Mucosa of rectum (tissue), 2 donors: ENCODE data around the gene EME1.
A peak's percentile ranks its signal among the peaks of the same experiment; 100 is the strongest.
"Not testable (repeated sequence)": the region's sequence is repeated elsewhere in the genome, so short reads cannot be mapped to it uniquely, and the experiment has no call there.

Source experiments
- H3K27ac ChIP-seq, 2 donors: one replicate each; pipeline ENCODE4 v1.7.0; 2013; ENCODE audit warnings: inconsistent platforms in 2 of 2, low read depth in 2 of 2, low read length in 2 of 2
- H3K27me3 ChIP-seq, 2 donors: one replicate each; pipeline ENCODE4 v1.7.0; 2013; ENCODE audit warnings: low read length in 2 of 2; ENCODE audit not compliant: control insufficient read depth in 2 of 2, insufficient read depth in 2 of 2
- H3K36me3 ChIP-seq, 2 donors: one replicate each; pipeline ENCODE4 v1.7.0; 2013; ENCODE audit warnings: low read length in 2 of 2; ENCODE audit not compliant: control insufficient read depth in 2 of 2, insufficient read depth in 2 of 2
- H3K4me1 ChIP-seq, 2 donors: one replicate each; pipeline ENCODE4 v1.7.0; 2013; ENCODE audit warnings: low read length in 2 of 2, mild to moderate bottlenecking in 1 of 2; ENCODE audit not compliant: control insufficient read depth in 2 of 2, insufficient read depth in 2 of 2
- H3K4me3 ChIP-seq, 2 donors: one replicate each; pipeline ENCODE4 v1.7.0; 2013; ENCODE audit warnings: low read length in 2 of 2
- H3K9ac ChIP-seq, 2 donors: one replicate each; pipeline ENCODE4 v1.7.0; 2013; ENCODE audit warnings: low read length in 2 of 2, low read depth in 1 of 2, mild to moderate bottlenecking in 1 of 2
- H3K9me3 ChIP-seq, 2 donors: one replicate each; pipeline ENCODE4 v1.7.0; 2013; ENCODE audit warnings: low read length in 2 of 2; ENCODE audit not compliant: control insufficient read depth in 2 of 2
- donor health status: healthy.
- donor health status: Normal muscosa, but diverticular disease.

Gene EME1

DNA sequence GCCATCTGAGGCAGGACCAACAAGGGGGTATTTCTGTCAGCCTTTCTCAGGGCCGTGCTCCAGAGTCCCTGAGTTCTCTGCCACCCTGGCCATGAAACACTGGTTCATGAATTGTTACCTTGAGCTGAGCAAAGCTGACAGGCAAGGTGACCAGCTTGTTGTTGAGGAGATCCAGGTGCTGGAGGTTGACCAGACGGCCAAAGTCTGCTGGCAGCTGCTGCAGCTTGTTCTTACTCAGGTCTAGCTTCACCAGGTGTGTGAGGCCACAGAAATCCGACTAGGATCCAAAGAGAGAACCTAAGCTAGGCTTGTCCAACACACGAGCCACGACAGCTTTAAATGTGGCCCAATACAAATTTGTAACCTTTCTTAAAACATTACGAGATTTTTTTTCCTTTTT, 19.6 kb downstream of the EME1 start:
- peaks cover 18 to 21% of the 10 kb centered on the region in 2 donors for H3K4me1 ChIP-seq
- H3K9ac ChIP-seq, result no peak overlapping the region
- H3K27me3 ChIP-seq, result no peaks in the 10 kb centered on the region
- H3K27ac ChIP-seq, result no peak overlapping the region
- no peaks in the 10 kb centered on the region for H3K9me3 ChIP-seq
- no peak overlapping the region for H3K4me3 ChIP-seq
- peaks cover 68 to 72% of the 10 kb centered on the region in 2 donors for H3K36me3 ChIP-seq

GRCh38 chr17:50393700-50394099, 20.7 kb downstream of the EME1 start:
- no peaks in the 10 kb centered on the region for H3K27me3 ChIP-seq
- peaks cover 18 to 23% of the 10 kb centered on the region in 2 donors for H3K4me1 ChIP-seq
- H3K9me3 ChIP-seq, result no peaks in the 10 kb centered on the region
- peaks cover 57 to 61% of the 10 kb centered on the region in 2 donors for H3K36me3 ChIP-seq
- no peak overlapping the region for H3K4me3 ChIP-seq
- H3K9ac ChIP-seq, result no peak overlapping the region
- no peak overlapping the region for H3K27ac ChIP-seq

- H3K9ac ChIP-seq, result no peak overlapping the region
Measured at GRCh38 chr17:50394711-50395110, 21.7 kb downstream of the EME1 start.

DNA sequence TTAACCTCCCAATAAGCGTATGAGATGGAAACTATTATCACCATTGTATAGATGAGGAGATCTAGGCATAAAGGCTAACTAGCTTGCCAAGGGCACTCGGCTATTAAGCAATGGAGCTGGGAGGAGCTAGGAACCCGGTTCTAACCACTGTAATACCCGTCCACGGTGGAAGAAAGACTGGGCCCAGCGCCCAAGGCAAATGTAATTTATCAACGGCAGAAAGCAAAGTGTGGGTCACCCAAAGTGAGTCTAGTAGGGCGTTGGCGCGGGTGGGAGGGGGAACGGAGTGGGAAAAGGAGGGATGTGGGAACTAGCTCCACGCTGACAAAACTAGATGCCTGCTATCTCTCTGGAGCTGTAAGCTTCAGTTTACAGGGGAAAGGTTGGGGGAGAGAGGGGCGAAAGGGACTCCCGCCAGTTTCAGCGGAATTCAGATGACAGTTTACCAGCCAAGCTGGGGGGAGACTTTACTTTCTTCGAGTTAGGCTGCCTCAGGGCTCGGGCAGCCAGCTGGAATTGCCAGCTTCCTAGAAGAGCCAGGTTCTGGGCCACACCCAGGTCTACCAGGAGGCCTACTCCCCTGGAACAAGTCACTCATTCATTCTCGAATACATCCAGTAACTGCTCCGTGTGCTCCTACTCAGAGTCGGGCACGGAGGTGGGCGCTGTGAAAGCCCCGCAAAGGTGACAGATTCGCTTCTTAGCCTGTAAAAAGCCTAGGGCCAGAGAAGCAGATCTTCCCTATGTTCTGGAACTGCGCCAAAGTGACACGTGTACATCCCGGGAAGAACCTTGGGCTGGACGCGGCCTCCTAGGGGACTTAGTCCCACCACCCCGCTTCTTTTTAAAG, 23.5 kb downstream of the EME1 start:
- Histone ChIP-seq H3K9me3 (no peaks in the 10 kb centered on the region), H3K36me3 (peaks cover 36% of the 10 kb centered on the region in 2 donors), H3K27ac (peak overlapping the region; percentile 90 to 92), H3K4me3 (peak overlapping the region; percentile 96 to 97), H3K9ac (peak overlapping the region; percentile 99 to 100), H3K27me3 (no peaks in the 10 kb centered on the region), H3K4me1 (peaks cover 18 to 23% of the 10 kb centered on the region in 2 donors)

More at GRCh38 chr17:50394711-50395110, 21.7 kb downstream of the EME1 start:
- Histone ChIP-seq H3K4me3 (no peak overlapping the region), H3K27me3 (no peaks in the 10 kb centered on the region), H3K9me3 (no peaks in the 10 kb centered on the region), H3K27ac (no peak overlapping the region), H3K4me1 (peaks cover 18 to 23% of the 10 kb centered on the region in 2 donors), H3K36me3 (peaks cover 49 to 51% of the 10 kb centered on the region in 2 donors)

DNA sequence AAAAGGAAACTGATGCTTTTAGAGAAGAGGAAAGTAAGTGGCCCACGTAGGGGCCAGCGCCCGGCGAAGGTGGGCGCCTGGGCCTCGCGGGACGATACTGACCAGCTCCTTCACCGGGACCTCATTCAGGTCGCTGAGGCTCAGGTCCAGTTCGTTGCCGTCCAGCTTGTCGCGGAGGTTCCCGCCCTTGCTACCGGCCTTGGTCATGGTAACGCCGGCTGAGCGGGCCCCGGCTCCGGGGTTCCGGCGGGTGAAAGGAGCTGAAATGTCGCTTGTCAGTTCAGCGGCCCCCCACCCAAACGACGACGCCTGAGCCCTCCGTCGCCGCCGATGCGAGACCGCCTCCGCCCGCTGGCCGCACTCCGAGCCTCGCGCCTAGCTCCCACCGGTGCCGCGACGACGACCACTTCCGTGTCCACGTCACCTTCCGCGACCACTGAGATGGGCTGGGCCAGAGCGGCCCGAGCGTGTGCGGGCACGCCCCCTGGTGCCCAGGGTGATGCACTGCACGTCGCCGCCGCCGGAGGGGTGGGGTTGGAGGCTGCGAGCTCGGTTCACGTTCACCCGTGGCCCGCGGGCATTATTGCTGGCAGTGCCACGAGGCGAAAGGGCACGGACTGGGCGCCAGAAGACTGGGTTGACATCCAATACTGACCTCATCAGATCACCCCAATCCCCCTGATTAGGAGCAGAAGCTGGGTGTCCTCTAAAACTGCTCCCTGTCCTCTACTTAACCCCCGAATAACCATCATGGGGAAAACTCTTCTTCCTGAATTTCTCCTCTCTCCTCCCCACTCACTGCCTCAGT, 24.3 kb downstream of the EME1 start, which contains the start of gene LRRC59:
TSS of gene LRRC59 (minus strand) at position 413 of the 808 bp plus-strand sequence. CDS start at position 207, 206 bp downstream.
- Histone ChIP-seq H3K27me3 (no peaks in the 10 kb centered on the region), H3K27ac (peak within 1 kb of the TSS; percentile 90 to 92), H3K9me3 (no peaks in the 10 kb centered on the region), H3K4me1 (peaks cover 18 to 23% of the 10 kb centered on the region in 2 donors), H3K4me3 (peak within 1 kb of the TSS; percentile 96 to 97), H3K36me3 (peaks cover 28% of the 10 kb centered on the region in 2 donors), H3K9ac (peak within 1 kb of the TSS; percentile 99 to 100)

- H3K36me3 ChIP-seq, result peaks cover 22% of the 10 kb centered on the region in 2 donors
- H3K27ac ChIP-seq, result peak overlapping the region in 1 of 2 donors; percentile 13
- peak overlapping the region in 1 of 2 donors; percentile 100 for H3K9ac ChIP-seq
- peak overlapping the region; percentile 96 to 97 for H3K4me3 ChIP-seq
- H3K4me1 ChIP-seq, result peaks cover 18 to 23% of the 10 kb centered on the region in 2 donors
- H3K9me3 ChIP-seq, result no peaks in the 10 kb centered on the region
- H3K27me3 ChIP-seq, result no peaks in the 10 kb centered on the region
Measured at GRCh38 chr17:50397919-50398285, 24.9 kb downstream of the EME1 start.

DNA sequence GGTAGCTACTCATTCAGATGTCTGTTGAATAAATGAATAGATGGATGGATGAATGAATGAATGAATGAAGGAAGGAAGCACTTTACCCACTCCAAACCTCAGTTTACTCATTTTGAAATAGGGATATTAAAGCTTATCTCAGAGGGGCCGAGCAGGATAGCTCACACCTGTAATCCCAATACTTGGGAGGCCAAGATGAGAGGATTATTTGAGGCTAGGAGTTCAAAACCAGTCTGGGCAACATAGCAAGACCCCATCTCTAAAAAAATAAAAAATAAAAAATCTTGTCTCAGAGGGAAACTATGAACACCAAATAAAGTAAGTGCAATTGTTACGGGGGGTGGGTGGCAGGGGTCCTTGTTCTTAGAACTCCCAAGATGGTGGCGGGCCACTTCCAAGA, 25.6 kb downstream of the EME1 start:
- H3K27ac ChIP-seq, H3K9ac ChIP-seq, H3K27me3 ChIP-seq, H3K4me3 ChIP-seq, H3K9me3 ChIP-seq: not testable (repeated sequence)
- Histone ChIP-seq H3K36me3 (peaks cover 14% of the 10 kb centered on the region in 2 donors), H3K4me1 (peaks cover 18 to 23% of the 10 kb centered on the region in 2 donors)

DNA sequence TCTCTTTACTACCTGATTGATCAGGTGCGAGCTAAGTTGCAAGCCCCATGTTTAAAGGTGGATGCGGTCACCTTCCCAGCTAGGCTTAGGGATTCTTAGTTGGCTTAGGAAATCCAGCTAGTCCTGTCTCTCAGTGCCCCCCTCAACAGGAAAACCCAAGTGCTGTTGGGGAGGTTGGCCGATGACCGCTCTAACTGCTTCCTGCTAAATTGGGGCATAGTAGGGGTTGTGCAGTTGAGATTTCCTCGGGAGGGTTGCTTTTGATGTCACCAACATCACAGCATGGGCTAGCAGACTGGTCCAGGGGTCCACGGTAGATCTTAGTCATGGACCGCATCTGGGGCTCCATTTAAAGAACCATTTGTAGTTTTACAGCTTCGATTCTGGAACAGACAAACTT, 26.6 kb downstream of the EME1 start:
- H3K36me3 ChIP-seq, H3K9me3 ChIP-seq, H3K27me3 ChIP-seq, H3K4me3 ChIP-seq, H3K9ac ChIP-seq, H3K27ac ChIP-seq: not testable (repeated sequence)
- H3K4me1 ChIP-seq, result peaks cover 18 to 23% of the 10 kb centered on the region in 2 donors

GRCh38 chr17:50405351-50405750, 32.3 kb downstream of the EME1 start:
- not testable (repeated sequence) for H3K4me1 ChIP-seq, H3K4me3 ChIP-seq, H3K27ac ChIP-seq, H3K36me3 ChIP-seq, H3K9me3 ChIP-seq, H3K27me3 ChIP-seq, H3K9ac ChIP-seq

- no peaks in the 10 kb centered on the region for H3K27me3 ChIP-seq
- peaks cover 0 to 3% of the 10 kb centered on the region in 2 donors for H3K4me1 ChIP-seq
- H3K36me3 ChIP-seq, result no peaks in the 10 kb centered on the region
- H3K4me3 ChIP-seq, result no peak overlapping the region
- H3K27ac ChIP-seq, result no peak overlapping the region
- H3K9me3 ChIP-seq, result no peaks in the 10 kb centered on the region
- no peak overlapping the region for H3K9ac ChIP-seq
Measured at GRCh38 chr17:50406578-50406977, 33.5 kb downstream of the EME1 start.
